Neural cell (in vitro differentiated cells): ENCODE results near the gene STRN.

Source experiments
- CTCF ChIP-seq: fragments of 450-650 bp; IDR thresholded peaks from 2 replicates; pipeline ENCODE4 v1.5.1; 2014; ENCODE audit warnings: antibody characterized with exemption, mild to moderate bottlenecking, moderate library complexity; ENCODE audit not compliant: poor library complexity, severe bottlenecking
- EZH2 ChIP-seq: fragments of 200-600, 300-800 bp; shearing (Covaris generic), sonication (generic); IDR thresholded peaks from 2 replicates; pipeline ENCODE4 v1.6.1; 2014; ENCODE audit warnings: antibody characterized with exemption, low read length, borderline replicate concordance, mild to moderate bottlenecking; ENCODE audit not compliant: insufficient read depth, poor library complexity, severe bottlenecking
- MXI1 ChIP-seq: fragments of 450-650 bp; conservative IDR thresholded peaks from 2 replicates; pipeline ENCODE4 v1.6.1; 2014; ENCODE audit warnings: antibody characterized with exemption, mild to moderate bottlenecking; ENCODE audit not compliant: poor library complexity, severe bottlenecking
- POLR2AphosphoS5 ChIP-seq: IDR thresholded peaks from 2 replicates; pipeline ENCODE4 v1.6.1; 2012
- RAD21 ChIP-seq: fragments of 450-650 bp; conservative IDR thresholded peaks from 2 replicates; pipeline ENCODE4 v1.6.1; 2014; ENCODE audit warnings: antibody characterized with exemption, mild to moderate bottlenecking, moderate library complexity
- REST ChIP-seq: IDR thresholded peaks from 2 replicates; pipeline ENCODE4 v1.6.1; 2012; ENCODE audit warnings: borderline replicate concordance
- TAF1 ChIP-seq: IDR thresholded peaks from 2 replicates; pipeline ENCODE4 v1.6.1; 2012; ENCODE audit warnings: low read depth

- TF ChIP-seq POLR2AphosphoS5 = no peak
- no peak for TF ChIP-seq CTCF
- TF ChIP-seq REST = no peak
- TF ChIP-seq EZH2 = no peak
- no peak for TF ChIP-seq MXI1
- TF ChIP-seq RAD21 = no peak
- TF ChIP-seq TAF1 = no peak
These were observed 21.7 kb upstream of the STRN start for GRCh38 chr2:36988008-36988407.
